Upper lobe of left lung (tissue), 6 donors: Measurements from ENCODE around the gene GDF11. TPM values are rescaled to one million over a fixed set of nuclear protein-coding genes. Genes with fewer than 3 reads are reported as not detected.

Experiments used
- ATAC-seq, 2 donors: fragments of 200-7000 bp; cut with Tn5 transposase; one replicate each; pipeline ENCODE4 v1.9.1; 2022; ENCODE audit warnings: mild to moderate bottlenecking in 2 of 2, moderate library complexity in 2 of 2; ENCODE audit not compliant: low FRiP score in 2 of 2
- DNase-seq, 2 donors: peaks; one replicate each; pipeline ENCODE4 v3.0.0-alpha.2; 2019 to 2020
- H3K27ac ChIP-seq, 4 donors: fragments of 200-600 bp; sonication (generic); one replicate each; pipeline ENCODE4 v1.5.1; 2016 to 2019
- H3K27me3 ChIP-seq, 4 donors: fragments of 200-600 bp; sonication (generic); one replicate each; pipeline ENCODE4 v1.5.1; 2017 to 2019
- H3K36me3 ChIP-seq, 4 donors: fragments of 200-600 bp; sonication (generic); one replicate each; pipeline ENCODE4 v1.5.1; 2016 to 2019
- H3K4me1 ChIP-seq, 4 donors: fragments of 200-600 bp; sonication (generic); one replicate each; pipeline ENCODE4 v1.5.1; 2018 to 2019
- H3K4me3 ChIP-seq, 4 donors: fragments of 200-600 bp; sonication (generic); one replicate each; pipeline ENCODE4 v1.5.1; 2017 to 2019; ENCODE audit warnings: mild to moderate bottlenecking in 2 of 4, moderate library complexity in 1 of 4
- H3K9me3 ChIP-seq, 4 donors: fragments of 200-600 bp; sonication (generic); one replicate each; pipeline ENCODE4 v1.5.1; 2018 to 2019
- EP300 ChIP-seq, 4 donors: sonication (generic); formaldehyde crosslinking; IDR thresholded peaks; one replicate each; pipeline ENCODE4 v1.5.1; 2017; ENCODE audit warnings: antibody characterized with exemption in 4 of 4, control low read depth in 2 of 4
- POLR2A ChIP-seq, 4 donors: fragments of 450-650 bp; IDR thresholded peaks; one replicate each; pipeline ENCODE4 v1.5.1; 2016 to 2017; ENCODE audit warnings: antibody characterized with exemption in 4 of 4, mild to moderate bottlenecking in 2 of 4
- POLR2AphosphoS5 ChIP-seq, 2 donors: sonication (generic); formaldehyde crosslinking; IDR thresholded peaks; one replicate each; pipeline ENCODE4 v1.5.1; 2017; ENCODE audit warnings: antibody characterized with exemption in 2 of 2
- WGBS, 2 donors: methylation state at CpG; one replicate each; pipeline ENCODE4 v1.1.5; 2017 to 2018; 5-methylcytosine and 5-hydroxymethylcytosine counted together
- small RNA-seq, 4 donors: library from RNA; depleted of rRNA; stranded (forward); fragments of <200 nt; gene quantifications; one replicate each; pipeline ENCODE3, GENCODE V24; 2016
- total RNA-seq, 6 donors: library from RNA; depleted of rRNA in 4 of 6; stranded (reverse); fragments of >200 nt in 4 of 6; gene quantifications; one replicate each; pipeline versions ENCODE4 v1.1.0 to v1.2.1, GENCODE V29; 2016 to 2021
- TF ChIP-seq, protein P1 (sequence below), 6 experiments: fragments of 450-650 bp in 4 of 6; fragments of 200-600 bp in 2 of 6; sonication (generic) in 2 of 6; IDR thresholded peaks; one replicate each; pipeline ENCODE4 v1.5.1; 2016 to 2019; ENCODE audit warnings: antibody characterized with exemption in 6 of 6
- donor health status: DM: no; HTN: no; CAD: no; lungs with moderate emphysema.
- donor health status: DM: no; HTN: yes; CAD: no; lungs with severe emphysema.

The GDF11 gene
- total RNA-seq, 6 donors from 2014 or later = 1.0 to 6.8 (median 2.3) TPM

GRCh38 chr12:55797550-55797949 is 54.6 kb downstream of the GDF11 start:
- no peak for ATAC-seq
- no peaks in the 10 kb centered on the region for H3K4me1 ChIP-seq
- peaks cover 30 to 95% (median 70%) of the 10 kb centered on the region in 4 donors for H3K36me3 ChIP-seq
- no peaks in the 10 kb centered on the region for H3K9me3 ChIP-seq
- 76% methylated on average over 4 of the region's 4 CpGs for WGBS, 2 donors
- TF ChIP-seq EP300 (IDR thresholded peaks at IDR 0.05) (no peak), POLR2AphosphoS5 (IDR thresholded peaks at IDR 0.05) (no peak), POLR2A (IDR thresholded peaks at IDR 0.05) (no peak)
- TF ChIP-seq, protein P1, sequence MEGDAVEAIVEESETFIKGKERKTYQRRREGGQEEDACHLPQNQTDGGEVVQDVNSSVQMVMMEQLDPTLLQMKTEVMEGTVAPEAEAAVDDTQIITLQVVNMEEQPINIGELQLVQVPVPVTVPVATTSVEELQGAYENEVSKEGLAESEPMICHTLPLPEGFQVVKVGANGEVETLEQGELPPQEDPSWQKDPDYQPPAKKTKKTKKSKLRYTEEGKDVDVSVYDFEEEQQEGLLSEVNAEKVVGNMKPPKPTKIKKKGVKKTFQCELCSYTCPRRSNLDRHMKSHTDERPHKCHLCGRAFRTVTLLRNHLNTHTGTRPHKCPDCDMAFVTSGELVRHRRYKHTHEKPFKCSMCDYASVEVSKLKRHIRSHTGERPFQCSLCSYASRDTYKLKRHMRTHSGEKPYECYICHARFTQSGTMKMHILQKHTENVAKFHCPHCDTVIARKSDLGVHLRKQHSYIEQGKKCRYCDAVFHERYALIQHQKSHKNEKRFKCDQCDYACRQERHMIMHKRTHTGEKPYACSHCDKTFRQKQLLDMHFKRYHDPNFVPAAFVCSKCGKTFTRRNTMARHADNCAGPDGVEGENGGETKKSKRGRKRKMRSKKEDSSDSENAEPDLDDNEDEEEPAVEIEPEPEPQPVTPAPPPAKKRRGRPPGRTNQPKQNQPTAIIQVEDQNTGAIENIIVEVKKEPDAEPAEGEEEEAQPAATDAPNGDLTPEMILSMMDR (IDR thresholded peaks at IDR 0.05) = no peak
- no peak overlapping the region for H3K4me3 ChIP-seq
- no peak for DNase-seq
- H3K27ac ChIP-seq = no peak overlapping the region
- no peaks in the 10 kb centered on the region for H3K27me3 ChIP-seq

Small RNA genes lying within 50 kb of the gene (small RNA-seq; reads per million reads assigned to genes)
- gene AC009779.1 = 0 reads per million in 4 donors
- gene RF00017 = 0 reads per million in 4 donors

Other genes starting within 250 kb of the GDF11 start
- not detected for gene OR6C4, start 193.5 kb upstream of the GDF11 start, total RNA-seq
- gene OR2AP1, start 170.7 kb upstream of the GDF11 start, total RNA-seq = not detected
- gene OR10P1, start 106.2 kb upstream of the GDF11 start, total RNA-seq = not detected
- gene ITGA7, start 35.2 kb upstream of the GDF11 start, total RNA-seq = 10 to 100 TPM in 3 of 6 donors, 1 to 10 TPM in 3; 4.6 to 30.4 (median 9.0) TPM
- gene BLOC1S1, start 27.1 kb upstream of the GDF11 start, total RNA-seq = 100 to 1,000 TPM in 5 of 6 donors, 10 to 100 TPM in 1; 34.6 to 255 (median 139) TPM
- gene RDH5, start 22.7 kb upstream of the GDF11 start, total RNA-seq = 10 to 100 TPM in 1 of 6 donors, 1 to 10 TPM in 5; 3.8 to 37.7 (median 5.6) TPM
- 1,000 to 10,000 TPM in 3 of 6 donors, 100 to 1,000 TPM in 3; 399 to 1,448 (median 972) TPM for gene CD63, start 14.1 kb upstream of the GDF11 start, total RNA-seq
- gene SARNP, start 74.6 kb downstream of the GDF11 start, total RNA-seq = 10 to 100 TPM; 39.1 to 69.3 (median 54.9) TPM
- 10 to 100 TPM in 5 of 6 donors, 1 to 10 TPM in 1; 9.4 to 62.9 (median 20.2) TPM for gene ORMDL2, start 74.9 kb downstream of the GDF11 start, total RNA-seq
- gene DNAJC14, start 86.5 kb downstream of the GDF11 start, total RNA-seq = 10 to 100 TPM; 22.0 to 40.3 (median 33.6) TPM
- 100 to 1,000 TPM in 1 of 6 donors, 10 to 100 TPM in 5; 13.6 to 122 (median 42.3) TPM for gene MMP19, start 99.8 kb downstream of the GDF11 start, total RNA-seq
- gene PYM1, start 184.8 kb downstream of the GDF11 start, total RNA-seq = 10 to 100 TPM; 23.0 to 47.3 (median 32.8) TPM
- gene DGKA, start 188.0 kb downstream of the GDF11 start, total RNA-seq = 100 to 1,000 TPM in 1 of 6 donors, 10 to 100 TPM in 5; 16.7 to 251 (median 37.3) TPM
- 10 to 100 TPM in 1 of 6 donors, 1 to 10 TPM in 4, under 1 TPM in 1; 0.91 to 45.1 (median 1.5) TPM for gene PMEL, start 222.9 kb downstream of the GDF11 start, total RNA-seq
- 10 to 100 TPM; 11.7 to 27.9 (median 21.7) TPM for gene CDK2, start 223.7 kb downstream of the GDF11 start, total RNA-seq
- 100 to 1,000 TPM in 4 of 6 donors, 10 to 100 TPM in 2; 53.4 to 139 (median 116) TPM for gene RAB5B, start 231.0 kb downstream of the GDF11 start, total RNA-seq